RWPE2 (cell line): ENCODE data around the gene NEFH.

ENCODE experiments used
- ATAC-seq: fragments of 200-7000 bp; cut with Tn5 transposase; 3 replicates; pipeline ENCODE4 v1.9.1; 2021; ENCODE audit warnings: low read depth
- DNase-seq: peaks from one replicate; pipeline ENCODE4 v3.0.0-alpha.2; 2020; ENCODE audit warnings: low spot score
- H3K27ac ChIP-seq: fragments of 450-650 bp; 2 replicates; pipeline ENCODE4 v1.5.1; 2017; ENCODE audit warnings: mild to moderate bottlenecking; ENCODE audit not compliant: poor library complexity, severe bottlenecking
- H3K27me3 ChIP-seq: fragments of 250-450 bp; sonication (Bioruptor Pico); 2 replicates; pipeline ENCODE4 v1.5.1; 2021; ENCODE audit warnings: mild to moderate bottlenecking, moderate library complexity; ENCODE audit not compliant: insufficient read depth, poor library complexity, severe bottlenecking
- H3K36me3 ChIP-seq: fragments of 250-450 bp; sonication (Bioruptor Pico); 2 replicates; pipeline ENCODE4 v1.5.1; 2020; ENCODE audit warnings: low read depth, mild to moderate bottlenecking, moderate library complexity
- H3K4me1 ChIP-seq: fragments of 250-450 bp; sonication (Bioruptor Pico); 2 replicates; pipeline ENCODE4 v1.5.1; 2021; ENCODE audit warnings: mild to moderate bottlenecking, moderate library complexity; ENCODE audit not compliant: insufficient read depth, poor library complexity, severe bottlenecking
- H3K4me3 ChIP-seq: fragments of 250-450 bp; sonication (Bioruptor Pico); 2 replicates; pipeline ENCODE4 v1.5.1; 2021; ENCODE audit warnings: mild to moderate bottlenecking, moderate library complexity; ENCODE audit not compliant: severe bottlenecking
- H3K9me3 ChIP-seq: fragments of 250-450 bp; sonication (Bioruptor Pico); 2 replicates; pipeline ENCODE4 v1.5.1; 2021; ENCODE audit warnings: mild to moderate bottlenecking, moderate library complexity; ENCODE audit not compliant: severe bottlenecking
- CTCF ChIP-seq: fragments of 450-650 bp; IDR thresholded peaks from one replicate; pipeline ENCODE4 v1.5.1; 2017; ENCODE audit warnings: mild to moderate bottlenecking, moderate library complexity; ENCODE audit not compliant: poor library complexity, severe bottlenecking

Gene NEFH

GRCh38 chr22:29480262-29480511, 169 bp downstream of the NEFH start:
- TF ChIP-seq CTCF, result no peak
- Histone ChIP-seq H3K4me1 (no peaks in the 10 kb centered on the region), H3K36me3 (no peaks in the 10 kb centered on the region), H3K27ac (no peak overlapping the region), H3K27me3 (peaks cover 57% of the 10 kb centered on the region), H3K9me3 (no peaks in the 10 kb centered on the region), H3K4me3 (no peak overlapping the region)
- no peak for DNase-seq
- no peak for ATAC-seq

- Histone ChIP-seq H3K27ac (no peak overlapping the region), H3K4me1 (no peaks in the 10 kb centered on the region), H3K4me3 (no peak overlapping the region), H3K9me3 (no peaks in the 10 kb centered on the region), H3K27me3 (peaks cover 57% of the 10 kb centered on the region), H3K36me3 (no peaks in the 10 kb centered on the region)
- no peak for TF ChIP-seq CTCF
- DNase-seq (no peak), ATAC-seq (no peak)
These were observed 670 bp downstream of the NEFH start for GRCh38 chr22:29480512-29481264.

DNA sequence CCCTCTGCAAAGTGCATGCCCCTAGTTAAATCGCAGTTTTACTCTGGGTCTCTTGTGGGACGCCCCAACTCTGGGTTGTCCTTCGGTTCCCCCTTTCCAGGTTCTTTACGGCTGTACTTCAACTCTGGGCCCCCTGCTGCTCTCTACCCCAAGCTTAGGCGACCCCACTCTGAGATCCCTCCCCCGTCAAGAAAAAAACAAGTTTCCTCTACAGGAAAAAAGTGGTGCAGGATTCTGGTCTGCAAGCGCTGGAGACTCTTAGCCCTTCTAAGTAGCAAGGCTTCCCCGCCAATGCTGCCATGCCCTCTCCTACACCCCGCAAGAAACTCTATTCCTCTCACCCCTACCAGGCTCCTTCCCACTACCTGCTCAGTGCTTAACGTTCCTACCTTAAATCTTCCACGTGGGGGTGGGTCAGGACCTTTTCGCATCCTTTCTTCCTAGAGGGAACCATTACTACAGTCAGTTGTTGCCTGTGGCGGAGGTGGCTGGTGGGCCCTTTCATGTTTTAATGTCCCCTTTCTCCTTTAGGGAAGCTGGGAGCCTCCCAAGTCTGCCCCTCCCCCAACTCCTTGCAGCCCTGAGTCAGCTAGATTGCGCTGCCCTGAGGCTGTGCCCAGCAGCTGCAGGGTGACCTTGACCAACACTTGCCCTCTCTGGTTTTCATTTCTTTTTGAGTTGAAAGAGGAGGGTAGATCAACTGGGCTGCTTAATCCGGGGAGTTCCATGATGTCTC, 1.4 kb downstream of the NEFH start:
- H3K27ac ChIP-seq, result no peak overlapping the region
- ATAC-seq (no peak), DNase-seq (no peak)
- H3K4me3 ChIP-seq, result no peak overlapping the region
- peaks cover 57% of the 10 kb centered on the region for H3K27me3 ChIP-seq
- TF ChIP-seq CTCF, result no peak
- H3K4me1 ChIP-seq, result no peaks in the 10 kb centered on the region
- no peaks in the 10 kb centered on the region for H3K9me3 ChIP-seq
- no peaks in the 10 kb centered on the region for H3K36me3 ChIP-seq

DNA sequence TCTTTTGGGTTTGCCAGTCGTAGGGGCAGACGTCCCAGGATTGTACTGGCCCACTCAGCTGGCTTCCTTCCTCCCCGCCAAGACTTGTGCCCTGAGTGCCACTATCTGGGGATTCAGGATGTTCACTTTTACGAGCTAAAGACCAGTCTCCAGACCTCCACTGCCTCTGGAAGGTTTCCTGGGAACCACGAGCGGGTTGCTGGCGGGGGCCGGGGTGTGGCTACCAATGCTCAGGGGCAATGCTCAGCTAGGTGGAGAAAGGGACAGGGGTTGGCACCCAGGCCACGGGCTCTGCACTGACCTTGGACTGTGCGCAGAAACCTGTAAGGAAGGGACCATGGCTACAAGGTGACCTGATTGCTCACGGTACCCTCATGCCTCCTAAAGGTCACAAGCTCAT, 2.2 kb downstream of the NEFH start:
- no peak for TF ChIP-seq CTCF
- peaks cover 51% of the 10 kb centered on the region for H3K27me3 ChIP-seq
- ATAC-seq, result no peak
- no peak for DNase-seq
- H3K27ac ChIP-seq, result no peak overlapping the region
- H3K4me1 ChIP-seq, result no peaks in the 10 kb centered on the region
- H3K4me3 ChIP-seq, result no peak overlapping the region
- H3K36me3 ChIP-seq, result no peaks in the 10 kb centered on the region
- no peaks in the 10 kb centered on the region for H3K9me3 ChIP-seq

DNA sequence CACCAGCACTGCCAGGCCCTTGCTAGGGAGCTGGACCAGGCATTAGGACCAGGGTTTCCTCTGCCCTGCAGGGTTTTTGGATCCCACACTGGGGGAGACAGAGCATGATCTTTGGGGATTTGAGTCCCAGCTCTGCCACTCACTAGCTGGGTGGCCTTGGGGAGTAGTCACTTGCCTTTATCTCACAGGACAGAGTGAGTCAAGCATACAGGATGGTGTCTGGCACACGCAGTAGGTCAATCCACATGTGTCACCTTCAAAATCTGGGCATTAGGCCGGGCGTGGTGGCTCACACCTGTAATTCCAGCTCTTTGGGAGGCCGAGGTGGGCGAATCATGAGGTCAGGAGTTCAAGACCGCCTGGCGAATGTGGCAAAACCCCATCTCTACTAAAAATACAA, 2.7 kb downstream of the NEFH start:
- no peak overlapping the region for H3K27ac ChIP-seq
- no peak for ATAC-seq
- TF ChIP-seq CTCF, result no peak
- H3K4me1 ChIP-seq, result no peaks in the 10 kb centered on the region
- H3K27me3 ChIP-seq, result peaks cover 46% of the 10 kb centered on the region
- no peaks in the 10 kb centered on the region for H3K9me3 ChIP-seq
- H3K4me3 ChIP-seq, result no peak overlapping the region
- DNase-seq, result no peak
- no peaks in the 10 kb centered on the region for H3K36me3 ChIP-seq
